HUES64 (cell line): ENCODE data around the gene ZNF564. TPM values are rescaled to one million over a fixed set of nuclear protein-coding genes. Genes with fewer than 3 reads are reported as not detected.
"Not testable (repeated sequence)": the region's sequence is repeated elsewhere in the genome, so short reads cannot be mapped to it uniquely, and the experiment has no call there.

Source experiments
- H3K27ac ChIP-seq: 2 replicates; pipeline ENCODE4 v1.7.0; 2013; ENCODE audit warnings: low read depth, low read length, inconsistent platforms
- H3K27me3 ChIP-seq: 2 replicates; pipeline ENCODE4 v1.6.1; 2013; ENCODE audit warnings: mild to moderate bottlenecking, low read length; ENCODE audit not compliant: insufficient read depth
- H3K36me3 ChIP-seq: 2 replicates; pipeline ENCODE4 v1.6.1; 2013; ENCODE audit warnings: mild to moderate bottlenecking, low read length; ENCODE audit not compliant: insufficient read depth
- H3K4me1 ChIP-seq: 2 replicates; pipeline ENCODE4 v1.6.1; 2013; ENCODE audit warnings: mild to moderate bottlenecking, low read length, moderate library complexity; ENCODE audit not compliant: insufficient read depth
- H3K4me3 ChIP-seq: 2 replicates; pipeline ENCODE4 v1.5.1; 2013; ENCODE audit warnings: mild to moderate bottlenecking, low read length, moderate library complexity
- H3K9ac ChIP-seq: 2 replicates; pipeline ENCODE4 v1.6.1; 2013; ENCODE audit warnings: mild to moderate bottlenecking, low read depth, low read length
- H3K9me3 ChIP-seq: 2 replicates; pipeline ENCODE4 v1.6.1; 2013; ENCODE audit warnings: low read depth, low read length; ENCODE audit not compliant: insufficient read depth
- WGBS: fragments of 150-250, 120-280 bp; methylation state at CpG from one replicate; pipeline ENCODE4 v1.1.7; 2013; ENCODE audit warnings: missing lambda C conversion rate; 5-methylcytosine and 5-hydroxymethylcytosine counted together
- polyA plus RNA-seq, 2 experiments: library from polyadenylated mRNA; stranded (reverse); fragments of 50-300 nt; gene quantifications; one replicate each; pipeline ENCODE4 v1.2.3, GENCODE V29; 2013

ZNF564 gene
- 5.1 TPM for polyA plus RNA-seq (2013, experiment 1 of 2)
- 6.3 TPM for polyA plus RNA-seq (2013, experiment 2 of 2)

DNA sequence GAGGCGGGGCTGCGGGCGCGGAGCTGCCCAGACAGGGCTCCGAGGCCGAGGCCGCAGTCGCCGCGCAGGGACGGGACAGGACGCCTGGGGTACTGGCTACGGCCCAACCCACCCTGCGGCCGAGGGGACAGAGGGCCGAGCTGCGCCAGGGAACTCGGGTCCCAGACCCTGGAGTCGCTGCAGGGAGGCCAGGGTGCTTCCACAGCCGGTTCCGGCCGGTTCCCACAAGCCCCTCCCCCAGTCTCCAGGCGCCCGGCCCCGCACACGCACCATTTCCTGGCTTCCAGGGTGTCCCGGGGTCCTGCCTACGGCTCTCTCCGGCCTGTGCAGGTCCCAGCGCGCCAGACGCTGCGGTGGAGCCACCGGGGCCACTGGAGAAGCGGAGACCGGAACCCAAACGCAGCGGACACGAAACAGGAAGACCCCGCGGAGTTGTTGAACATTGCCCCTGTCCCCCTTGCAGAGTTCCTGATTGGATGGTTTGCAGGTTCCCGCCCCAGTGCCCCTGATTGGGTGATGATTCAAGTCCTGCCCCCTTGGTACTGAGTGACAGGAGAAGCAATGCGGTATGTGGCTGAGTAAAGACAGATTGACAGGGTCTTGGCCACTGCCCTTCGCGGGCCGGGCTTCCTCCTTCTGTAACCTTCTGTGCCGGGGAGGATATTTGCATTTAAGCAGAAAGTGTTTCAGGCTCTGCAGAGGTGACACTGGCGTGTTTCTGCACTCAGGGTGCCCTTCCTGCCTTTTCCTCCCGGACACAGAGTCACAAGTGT lies at the start of gene ZNF564:
TSS of gene ZNF564 (minus strand) at position 423 of the 773 bp plus-strand sequence. CDS start at position 273, 150 bp downstream.
- Histone ChIP-seq H3K27ac (peak within 1 kb of the TSS; percentile 99), H3K27me3 (no peaks in the 10 kb centered on the region), H3K4me3 (peak within 1 kb of the TSS; percentile 99), H3K4me1 (peaks cover 7% of the 10 kb centered on the region; the same call in 1 of the 2 replicates), H3K9ac (peak within 1 kb of the TSS; percentile 94), H3K9me3 (no peaks in the 10 kb centered on the region), H3K36me3 (peaks cover 12% of the 10 kb centered on the region; the same call in 1 of the 2 replicates)
- WGBS, result under 1% methylated on average over 49 of the region's 49 CpGs

DNA sequence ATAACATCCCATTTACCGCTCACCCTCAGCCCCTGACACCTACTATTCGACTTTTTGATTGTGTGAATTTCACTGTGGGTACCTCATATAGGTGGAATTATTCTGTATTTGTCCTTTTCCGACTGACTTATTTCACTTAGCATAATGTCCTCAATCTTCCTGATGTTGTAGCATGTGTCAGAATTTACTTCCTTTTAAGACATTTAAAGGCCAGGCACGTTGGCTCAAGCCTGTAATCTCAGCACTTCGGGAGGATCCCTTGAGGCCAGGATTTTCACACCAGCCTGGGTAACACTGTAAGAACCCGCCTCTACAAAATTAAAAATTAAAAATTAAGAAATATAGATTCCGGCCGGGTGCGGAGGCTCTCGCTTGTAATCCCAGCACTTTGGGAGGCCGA lies 46.3 kb upstream of the ZNF564 start:
- Histone ChIP-seq H3K4me1 (no peaks in the 10 kb centered on the region), H3K9me3 (no peaks in the 10 kb centered on the region), H3K36me3 (peaks cover 3% of the 10 kb centered on the region; the same call in 1 of the 2 replicates), H3K9ac (no peak overlapping the region), H3K4me3 (peak overlapping the region; percentile 56; the same call in 1 of the 2 replicates), H3K27ac (no peak overlapping the region), H3K27me3 (no peaks in the 10 kb centered on the region)
- 87% methylated on average over 8 of the region's 11 CpGs for WGBS

DNA sequence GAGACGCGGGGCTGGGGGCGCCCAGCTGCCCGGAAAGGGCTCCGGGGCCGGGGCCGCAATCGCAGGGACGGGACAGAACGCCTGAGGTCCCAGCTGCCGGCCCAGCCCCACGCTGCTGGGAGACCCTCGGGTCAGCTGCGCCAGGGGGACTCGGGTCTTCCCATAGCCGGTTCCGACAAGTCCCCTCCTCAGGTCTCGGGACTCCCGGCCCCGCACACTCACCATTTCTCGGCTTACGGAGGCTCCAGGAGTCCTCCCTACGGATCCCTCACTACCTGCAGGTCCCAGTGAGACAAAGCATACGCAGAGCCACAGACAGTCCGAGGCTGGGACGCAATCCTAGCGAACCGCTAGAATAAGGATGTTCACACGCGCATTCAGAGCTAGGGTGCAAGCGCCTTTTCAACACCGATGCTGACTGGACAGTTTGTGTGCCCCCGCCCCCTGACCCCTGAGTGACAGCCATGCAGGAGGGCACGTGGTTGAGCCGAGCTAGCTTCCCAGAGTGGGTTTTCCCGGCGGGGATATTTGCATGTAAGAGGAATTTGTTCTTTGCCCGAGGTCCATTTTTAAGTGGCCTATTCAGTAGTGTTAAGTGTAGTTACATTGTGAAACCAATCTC lies 45.8 kb upstream of the ZNF564 start:
- Histone ChIP-seq H3K4me3 (peak overlapping the region; percentile 56), H3K4me1 (no peaks in the 10 kb centered on the region), H3K9me3 (no peaks in the 10 kb centered on the region), H3K27me3 (no peaks in the 10 kb centered on the region), H3K27ac (no peak overlapping the region), H3K9ac (peak overlapping the region; percentile 53), H3K36me3 (no peaks in the 10 kb centered on the region)
- 23% methylated on average over 38 of the region's 38 CpGs for WGBS

DNA sequence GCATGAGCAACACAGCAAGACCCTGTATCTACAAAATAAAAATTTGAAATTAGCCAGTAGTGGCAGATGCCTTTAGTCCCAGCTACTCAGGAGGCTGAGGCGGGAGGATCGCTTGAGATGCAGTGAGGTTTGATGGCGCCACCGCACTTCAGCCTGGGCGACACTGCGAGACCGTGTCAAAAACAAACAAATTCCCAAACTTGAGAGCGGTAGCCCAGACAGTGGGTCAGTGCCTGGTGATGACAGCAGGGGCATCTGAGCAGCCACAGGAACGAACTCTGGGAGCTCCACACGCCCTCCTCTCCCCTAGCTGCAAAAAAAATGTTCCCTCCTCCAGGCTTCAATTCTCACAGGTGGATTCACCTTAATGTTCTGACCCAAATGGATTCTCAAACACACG lies 45.2 kb upstream of the ZNF564 start:
- H3K4me3 ChIP-seq, result peak overlapping the region; percentile 56
- 47% methylated on average over 11 of the region's 11 CpGs for WGBS

DNA sequence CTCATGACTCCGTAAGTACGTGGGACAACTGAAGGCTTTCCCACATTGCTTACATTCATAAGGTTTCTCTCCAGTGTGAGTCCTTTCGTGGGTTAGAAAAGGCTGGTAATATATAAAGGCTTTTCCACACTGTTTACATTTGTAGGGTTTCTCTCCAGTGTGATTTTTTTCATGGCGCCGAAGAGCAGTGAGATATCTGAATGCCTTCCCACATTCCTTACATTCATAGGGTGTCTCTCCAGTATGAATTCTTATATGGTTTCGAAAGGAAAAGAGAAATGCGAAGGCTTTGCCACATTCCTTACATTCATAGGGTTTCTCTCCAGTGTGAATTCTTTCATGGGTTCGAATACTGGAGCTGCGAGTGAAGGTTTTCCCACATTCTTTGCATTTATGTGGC lies 29.8 kb upstream of the ZNF564 start:
- Histone ChIP-seq H3K27ac (no peak overlapping the region), H3K9me3 (peaks cover 27% of the 10 kb centered on the region), H3K4me1 (no peaks in the 10 kb centered on the region), H3K4me3 (no peak overlapping the region), H3K27me3 (no peaks in the 10 kb centered on the region), H3K9ac (no peak overlapping the region), H3K36me3 (peaks cover 33% of the 10 kb centered on the region)
- 96% methylated on average over 7 of the region's 9 CpGs for WGBS

More for the DNA sequence above, 45.2 kb upstream of the ZNF564 start:
- Histone ChIP-seq H3K4me1 (no peaks in the 10 kb centered on the region), H3K9me3 (no peaks in the 10 kb centered on the region), H3K27me3 (no peaks in the 10 kb centered on the region), H3K27ac (no peak overlapping the region), H3K36me3 (no peaks in the 10 kb centered on the region), H3K9ac (no peak overlapping the region; the same call in 1 of the 2 replicates)

DNA sequence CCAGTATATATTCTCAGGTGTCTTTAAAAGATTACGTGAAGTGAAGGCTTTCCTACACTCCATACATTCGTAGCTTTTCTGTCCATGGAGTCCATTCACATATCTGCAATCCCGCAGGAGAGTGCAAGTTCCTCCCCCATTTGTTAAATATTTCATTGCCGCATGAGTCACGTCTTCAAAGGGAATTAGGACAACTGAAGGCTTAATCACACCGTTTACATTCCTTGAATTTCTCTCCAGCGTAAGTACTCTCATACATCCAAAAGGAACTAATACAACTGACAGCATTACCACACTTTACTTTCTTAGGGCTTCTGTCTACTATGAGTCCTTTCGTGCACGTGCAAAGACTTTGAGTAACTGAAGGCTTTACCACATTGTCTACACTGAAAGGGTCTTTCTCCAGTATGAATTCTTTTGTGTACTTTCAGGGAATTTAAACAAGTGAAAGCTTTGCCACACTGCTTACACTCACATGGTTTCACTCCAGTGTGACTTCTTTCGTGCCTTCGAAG lies 29.0 kb upstream of the ZNF564 start:
- H3K9ac ChIP-seq, result no peak overlapping the region
- H3K4me3 ChIP-seq, result no peak overlapping the region
- H3K27me3 ChIP-seq, result no peaks in the 10 kb centered on the region
- H3K9me3 ChIP-seq, result peaks cover 27% of the 10 kb centered on the region
- WGBS, result 94% methylated on average over 11 of the region's 11 CpGs
- H3K36me3 ChIP-seq, result peaks cover 33% of the 10 kb centered on the region
- no peaks in the 10 kb centered on the region for H3K4me1 ChIP-seq
- H3K27ac ChIP-seq, result no peak overlapping the region

DNA sequence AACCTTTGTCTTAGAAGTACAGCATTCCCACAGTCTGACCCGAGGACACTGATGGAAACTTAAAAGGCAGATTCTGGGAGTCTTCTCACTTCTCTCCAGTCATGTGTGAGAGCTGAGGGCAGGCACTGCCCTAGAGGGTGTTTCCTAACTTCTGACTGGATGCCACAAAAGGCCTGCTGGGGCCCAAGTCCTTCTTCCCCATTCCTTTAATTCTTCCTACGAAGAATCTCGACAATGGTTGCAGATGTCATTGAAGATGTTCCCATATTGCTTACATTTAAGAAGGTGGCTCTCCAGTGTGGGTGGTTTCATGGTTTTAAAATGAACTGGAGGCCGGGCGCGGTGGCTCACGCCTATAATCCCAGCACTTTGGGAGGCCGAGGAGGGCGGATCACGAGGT lies 27.4 kb upstream of the ZNF564 start:
- peaks cover 27% of the 10 kb centered on the region for H3K9me3 ChIP-seq
- no peak overlapping the region for H3K27ac ChIP-seq
- no peaks in the 10 kb centered on the region for H3K4me1 ChIP-seq
- WGBS, result 96% methylated on average over 10 of the region's 10 CpGs
- peaks cover 33% of the 10 kb centered on the region for H3K36me3 ChIP-seq
- no peaks in the 10 kb centered on the region for H3K27me3 ChIP-seq
- H3K9ac ChIP-seq, result no peak overlapping the region
- H3K4me3 ChIP-seq, result no peak overlapping the region

DNA sequence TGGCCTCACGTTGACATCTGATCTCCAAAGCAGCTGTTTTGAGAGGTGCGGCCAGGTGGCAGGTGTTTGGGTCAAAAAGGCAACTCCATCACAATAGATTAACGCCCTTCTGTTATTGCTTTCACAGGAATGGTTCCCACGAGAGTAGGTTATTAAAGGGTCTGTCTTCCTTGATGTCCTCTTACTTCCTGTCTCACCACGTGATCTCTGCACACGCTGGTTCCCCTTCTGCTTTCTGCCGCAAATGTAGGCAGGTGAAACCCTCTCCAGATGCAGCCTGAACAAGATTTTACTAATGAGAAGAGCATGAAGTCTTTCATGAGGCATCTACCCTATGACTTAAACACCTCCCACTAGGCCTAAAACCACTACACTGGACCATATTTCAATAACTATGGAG lies 22.8 kb upstream of the ZNF564 start:
- H3K9ac ChIP-seq, result no peak overlapping the region
- H3K27me3 ChIP-seq, result no peaks in the 10 kb centered on the region
- peaks cover 8% of the 10 kb centered on the region; the same call in 1 of the 2 replicates for H3K36me3 ChIP-seq
- 91% methylated on average over 7 of the region's 7 CpGs for WGBS
- no peak overlapping the region for H3K4me3 ChIP-seq
- no peak overlapping the region for H3K27ac ChIP-seq
- H3K9me3 ChIP-seq, result no peaks in the 10 kb centered on the region
- H3K4me1 ChIP-seq, result no peaks in the 10 kb centered on the region

DNA sequence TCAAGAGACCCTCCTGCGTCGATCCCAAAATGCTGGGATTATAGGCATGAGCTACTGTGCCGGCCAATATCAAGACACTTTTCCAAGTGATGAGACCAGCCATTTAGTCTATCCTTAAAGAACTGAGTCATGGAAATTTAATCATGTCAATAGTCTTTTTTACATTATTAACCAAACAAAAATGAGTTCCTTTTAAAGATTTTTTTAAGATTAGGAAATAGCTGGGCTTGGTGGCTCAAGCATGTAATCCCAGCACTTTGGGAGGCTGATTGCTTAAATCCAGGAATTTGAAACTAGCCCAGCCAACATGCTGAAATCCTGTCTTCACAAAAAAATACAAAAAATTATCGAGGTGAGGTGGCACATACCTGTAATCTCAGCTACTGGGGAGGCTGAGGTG lies 16.7 kb upstream of the ZNF564 start:
- Histone ChIP-seq H3K36me3 (no peaks in the 10 kb centered on the region), H3K9me3 (no peaks in the 10 kb centered on the region), H3K9ac (no peak overlapping the region), H3K4me3 (no peak overlapping the region), H3K27ac (no peak overlapping the region), H3K4me1 (no peaks in the 10 kb centered on the region), H3K27me3 (no peaks in the 10 kb centered on the region)
- WGBS, result 94% methylated on average over 4 of the region's 4 CpGs

DNA sequence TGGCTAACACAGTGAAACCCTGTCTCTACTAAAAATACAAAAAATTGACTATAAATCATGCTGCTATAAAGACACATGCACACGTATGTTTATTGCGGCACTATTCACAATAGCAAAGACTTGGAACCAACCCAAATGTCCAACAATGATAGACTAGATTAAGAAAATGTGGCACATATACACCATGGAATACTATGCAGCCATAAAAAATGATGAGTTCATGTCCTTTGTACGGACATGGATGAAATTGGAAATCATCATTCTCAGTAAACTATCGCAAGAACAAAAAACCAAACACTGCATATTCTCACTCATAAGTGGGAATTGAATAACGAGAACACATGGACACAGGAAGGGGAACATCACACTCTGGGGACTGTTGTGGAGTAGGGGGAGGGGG lies 15.1 kb upstream of the ZNF564 start:
- H3K4me1 ChIP-seq, H3K9me3 ChIP-seq, H3K27ac ChIP-seq, H3K36me3 ChIP-seq, H3K27me3 ChIP-seq, H3K9ac ChIP-seq, H3K4me3 ChIP-seq: not testable (repeated sequence)
- 100% methylated on average over 1 of the region's 5 CpGs for WGBS

DNA sequence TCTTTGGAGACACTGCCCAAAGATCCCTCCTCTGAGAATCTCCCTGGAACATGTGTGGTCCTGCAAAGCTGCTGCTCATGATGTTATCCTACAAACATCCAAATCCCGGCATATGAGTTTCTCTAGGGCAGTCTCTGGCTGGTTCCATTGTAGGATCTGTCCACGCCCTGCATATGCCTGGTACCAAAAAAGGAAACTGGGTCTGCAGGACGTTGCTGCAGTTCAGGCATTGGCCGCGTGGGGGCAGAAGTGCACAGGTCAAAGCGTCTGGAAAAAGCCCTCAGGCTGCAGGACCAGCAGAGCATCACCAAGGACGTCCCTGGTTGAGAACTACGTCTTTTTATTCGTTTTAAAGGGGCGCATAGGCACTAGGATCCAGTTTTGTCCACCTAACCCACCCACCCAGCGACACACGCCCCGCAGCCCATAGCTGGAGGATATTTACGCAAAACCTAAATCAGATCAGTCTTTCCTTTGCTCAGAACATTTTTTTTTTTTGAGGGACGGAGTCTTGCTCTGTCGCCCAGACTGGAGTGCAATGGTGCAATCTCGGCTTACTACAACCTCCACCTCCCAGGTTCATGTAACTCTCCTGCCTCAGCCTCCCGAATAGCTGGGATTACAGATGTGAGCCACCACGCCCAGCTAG lies 12.9 kb upstream of the ZNF564 start:
- Histone ChIP-seq H3K9ac (no peak overlapping the region), H3K36me3 (no peaks in the 10 kb centered on the region), H3K9me3 (no peaks in the 10 kb centered on the region), H3K4me3 (no peak overlapping the region), H3K27me3 (no peaks in the 10 kb centered on the region), H3K4me1 (no peaks in the 10 kb centered on the region), H3K27ac (no peak overlapping the region)
- WGBS, result 31% methylated on average over 19 of the region's 19 CpGs
